Measurements from ENCODE around the gene NKTR. TPM values are rescaled to one million over a fixed set of nuclear protein-coding genes. Genes with fewer than 3 reads are reported as not detected.

Gene NKTR
- total and polyA plus RNA-seq, 2 of the 13 experiments (the other 11 are each of a cell fraction or from before 2014, with no cell fraction given) = 41.3 to 59.6 TPM

- no peak overlapping the region for H2AFZ ChIP-seq (ENCODE audit: low read length)
- H3K4me3 ChIP-seq (replicated peaks in 1 of 3; ENCODE audit: insufficient read depth in 1 of 3, low read depth in 2 of 3, low read length in 3 of 3) = peak overlapping the region; percentile 82 to 97 (median 93)
- H3K4me1 ChIP-seq (ENCODE audit: insufficient read depth, low read length) = peaks cover 33% of the 10 kb centered on the region
- H3K4me2 ChIP-seq (ENCODE audit: low read depth, low read length) = peak overlapping the region; percentile 84
- H3K27ac ChIP-seq (ENCODE audit: extremely low read length, insufficient read depth, low read length) = peak overlapping the region; percentile 74
- BruUV-seq (replicated peaks) = no TSS peak
- H3K79me2 ChIP-seq (ENCODE audit: insufficient read depth, low read length) = peaks cover 36% of the 10 kb centered on the region
- peak; percentile 36 for FAIRE-seq
- CTCF ChIA-PET (ENCODE audit: low intra/inter-chr PET ratio, low total read pairs) = no interaction called here
- H3K9ac ChIP-seq (ENCODE audit: insufficient read depth, low read depth, low read length) = peak overlapping the region; percentile 89
- POLR2A ChIA-PET = interaction anchor here (0.9 to 3.2 kb wide), 5 partner anchors 10 to 219 kb away, joined by 3 to 39 read pairs (median 7); partner anchors contain the start of genes NKTR and SS18L2
- no peak for DNase-seq (ENCODE audit: low spot score)
- no peaks in the 10 kb centered on the region for H3K27me3 ChIP-seq (ENCODE audit: control insufficient read depth in 1 of 2, insufficient read depth in 2 of 2, low read length in 2 of 2)
- intact Hi-C loops (cut with micrococcal nuclease; ENCODE audit: unreplicated experiment) (no loop called here), in situ Hi-C loops (cut with HindIII; ENCODE audit: extremely low pct_ligation_motif_present, low pct_unique_long_range_greater_than_20kb) (no loop called here)
- no peaks in the 10 kb centered on the region for H3K9me3 ChIP-seq (ENCODE audit: low read length)
- no peaks in the 10 kb centered on the region for H3K36me3 ChIP-seq (replicated peaks in 1 of 2; ENCODE audit: control insufficient read depth in 1 of 2, insufficient read depth in 2 of 2, low read length in 2 of 2)
- TF ChIP-seq ZBTB3 (CRISPR knock-in tag; IDR thresholded peaks at IDR 0.05; ENCODE audit: borderline replicate concordance, low read depth) (peak; percentile 47; the same call in 1 of the 2 replicates), ZNF10 (CRISPR knock-in tag; IDR thresholded peaks at IDR 0.05; ENCODE audit: borderline replicate concordance, low read depth) (no peak), ZNF75D (CRISPR knock-in tag; IDR thresholded peaks at IDR 0.05; ENCODE audit: borderline replicate concordance) (0 out of 2 replicates have a peak, but pooled peaks have one; percentile 43), ZNF615 (CRISPR knock-in tag; IDR thresholded peaks at IDR 0.05; ENCODE audit: borderline replicate concordance) (0 out of 2 replicates have a peak, but pooled peaks have one; percentile 25), ZFYVE20 (CRISPR knock-in tag; IDR thresholded peaks at IDR 0.05; ENCODE audit: borderline replicate concordance, low read depth) (no peak), ZNF737 (CRISPR knock-in tag; IDR thresholded peaks at IDR 0.05; ENCODE audit: borderline replicate concordance) (no peak)
- TF ChIP-seq, protein P1, sequence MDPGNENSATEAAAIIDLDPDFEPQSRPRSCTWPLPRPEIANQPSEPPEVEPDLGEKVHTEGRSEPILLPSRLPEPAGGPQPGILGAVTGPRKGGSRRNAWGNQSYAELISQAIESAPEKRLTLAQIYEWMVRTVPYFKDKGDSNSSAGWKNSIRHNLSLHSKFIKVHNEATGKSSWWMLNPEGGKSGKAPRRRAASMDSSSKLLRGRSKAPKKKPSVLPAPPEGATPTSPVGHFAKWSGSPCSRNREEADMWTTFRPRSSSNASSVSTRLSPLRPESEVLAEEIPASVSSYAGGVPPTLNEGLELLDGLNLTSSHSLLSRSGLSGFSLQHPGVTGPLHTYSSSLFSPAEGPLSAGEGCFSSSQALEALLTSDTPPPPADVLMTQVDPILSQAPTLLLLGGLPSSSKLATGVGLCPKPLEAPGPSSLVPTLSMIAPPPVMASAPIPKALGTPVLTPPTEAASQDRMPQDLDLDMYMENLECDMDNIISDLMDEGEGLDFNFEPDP (CRISPR knock-in tag; conservative IDR thresholded peaks at IDR 0.05) = 0 out of 2 replicates have a peak, but pooled peaks have one; percentile 41
- H4K20me1 ChIP-seq (ENCODE audit: insufficient read depth, low read length) = no peaks in the 10 kb centered on the region
- 2% methylated on average over 7 of the region's 11 CpGs for WGBS (ENCODE audit: low lambda C conversion rate)
- no peak for ATAC-seq
Observed at GRCh38 chr3:42581400-42581708, 19.1 kb upstream of the NKTR start.
